WERI-Rb-1 (cell line): ENCODE results near the gene SEC22C.

Source experiments
- DNase-seq: peaks from one replicate; pipeline ENCODE4 v3.0.0-alpha.2; 2020
- H3K27ac ChIP-seq: fragments of 250-450 bp; sonication (Bioruptor Pico); 2 replicates; pipeline ENCODE4 v1.5.1; 2020; ENCODE audit warnings: mild to moderate bottlenecking, moderate library complexity
- H3K27me3 ChIP-seq: fragments of 250-450 bp; sonication (Bioruptor Pico); 2 replicates; pipeline ENCODE4 v1.5.1; 2021; ENCODE audit warnings: mild to moderate bottlenecking, low read depth, moderate library complexity; ENCODE audit not compliant: insufficient read depth, severe bottlenecking
- H3K36me3 ChIP-seq: fragments of 250-450 bp; sonication (Bioruptor Pico); 2 replicates; pipeline ENCODE4 v1.5.1; 2020; ENCODE audit warnings: mild to moderate bottlenecking, moderate library complexity
- H3K4me3 ChIP-seq: 2 replicates; pipeline ENCODE4 v1.5.1; 2011; ENCODE audit warnings: low read depth, mild to moderate bottlenecking, control low read depth, low read length
- H3K9me3 ChIP-seq: fragments of 250-450 bp; sonication (Bioruptor Pico); 2 replicates; pipeline ENCODE4 v1.5.1; 2021; ENCODE audit warnings: mild to moderate bottlenecking, moderate library complexity; ENCODE audit not compliant: severe bottlenecking
- CTCF ChIP-seq: IDR thresholded peaks from 2 replicates; pipeline ENCODE4 v1.5.1; 2011; ENCODE audit warnings: low read depth, mild to moderate bottlenecking, control low read depth, inconsistent platforms, low read length

Gene SEC22C

GRCh38 chr3:42516443-42516842 is 65.3 kb downstream of the SEC22C start:
- H3K36me3 ChIP-seq, result no peaks in the 10 kb centered on the region
- H3K4me3 ChIP-seq, result no peak overlapping the region
- H3K9me3 ChIP-seq, result no peaks in the 10 kb centered on the region
- no peak overlapping the region for H3K27ac ChIP-seq
- TF ChIP-seq CTCF, result no peak
- no peaks in the 10 kb centered on the region for H3K27me3 ChIP-seq
- DNase-seq, result no peak

GRCh38 chr3:42515976-42516375 is 65.8 kb downstream of the SEC22C start:
- TF ChIP-seq CTCF, result no peak
- no peaks in the 10 kb centered on the region for H3K27me3 ChIP-seq

GRCh38 chr3:42515391-42515916 is 66.3 kb downstream of the SEC22C start:
- no peak for DNase-seq
- Histone ChIP-seq H3K27ac (no peak overlapping the region), H3K4me3 (no peak overlapping the region), H3K9me3 (no peaks in the 10 kb centered on the region), H3K36me3 (no peaks in the 10 kb centered on the region), H3K27me3 (no peaks in the 10 kb centered on the region)
- no peak for TF ChIP-seq CTCF

More at GRCh38 chr3:42515976-42516375, 65.8 kb downstream of the SEC22C start:
- H3K36me3 ChIP-seq, result no peaks in the 10 kb centered on the region
- H3K27ac ChIP-seq, result no peak overlapping the region
- H3K9me3 ChIP-seq, result no peaks in the 10 kb centered on the region
- no peak overlapping the region for H3K4me3 ChIP-seq
- DNase-seq, result no peak

GRCh38 chr3:42514876-42515275 is 66.9 kb downstream of the SEC22C start:
- no peak for TF ChIP-seq CTCF
- no peaks in the 10 kb centered on the region for H3K36me3 ChIP-seq
- DNase-seq, result no peak
- H3K4me3 ChIP-seq, result no peak overlapping the region
- no peak overlapping the region for H3K27ac ChIP-seq
- no peaks in the 10 kb centered on the region for H3K27me3 ChIP-seq
- no peaks in the 10 kb centered on the region for H3K9me3 ChIP-seq

GRCh38 chr3:42513521-42513920 is 68.2 kb downstream of the SEC22C start:
- Histone ChIP-seq H3K27ac (no peak overlapping the region), H3K9me3 (no peaks in the 10 kb centered on the region), H3K4me3 (no peak overlapping the region), H3K27me3 (no peaks in the 10 kb centered on the region), H3K36me3 (no peaks in the 10 kb centered on the region)
- no peak for DNase-seq
- TF ChIP-seq CTCF, result no peak

GRCh38 chr3:42513121-42513520 is 68.6 kb downstream of the SEC22C start:
- no peak for TF ChIP-seq CTCF
- DNase-seq, result no peak
- H3K4me3 ChIP-seq, result no peak overlapping the region

More at GRCh38 chr3:42513121-42513520, 68.6 kb downstream of the SEC22C start:
- Histone ChIP-seq H3K27ac (no peak overlapping the region), H3K36me3 (no peaks in the 10 kb centered on the region), H3K9me3 (no peaks in the 10 kb centered on the region), H3K27me3 (no peaks in the 10 kb centered on the region)
